HG03571 (cell line): ENCODE data around the gene USP31.

ENCODE experiments used
- ATAC-seq: cut with Tn5 transposase; IDR thresholded peaks from one replicate; pipeline ENCODE4 v1.9.1; 2021; ENCODE audit not compliant: unreplicated experiment

Gene USP31

DNA sequence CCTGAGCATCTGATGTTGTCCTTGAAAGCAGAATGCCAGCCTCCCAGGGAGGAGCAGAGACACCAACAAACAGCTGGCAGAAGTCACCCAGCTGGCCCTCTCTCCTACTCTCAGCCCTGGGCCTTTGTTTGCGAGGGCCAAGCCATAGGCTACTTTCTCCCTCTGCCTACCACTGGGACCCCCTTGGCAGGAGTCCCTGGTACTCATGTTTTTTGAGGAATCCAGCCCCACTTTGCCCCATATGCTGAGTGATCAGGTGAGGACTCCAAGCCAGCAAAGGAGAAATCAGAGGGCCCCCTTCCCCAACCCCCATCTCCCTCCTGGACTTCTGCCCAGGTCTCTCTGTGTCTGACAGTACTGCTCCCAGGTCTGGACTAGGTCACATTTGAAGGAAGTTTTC, 121.9 kb downstream of the USP31 start:
- ATAC-seq = no peak

GRCh38 chr16:23026784-23027362, 122.4 kb downstream of the USP31 start:
- ATAC-seq = no peak

DNA sequence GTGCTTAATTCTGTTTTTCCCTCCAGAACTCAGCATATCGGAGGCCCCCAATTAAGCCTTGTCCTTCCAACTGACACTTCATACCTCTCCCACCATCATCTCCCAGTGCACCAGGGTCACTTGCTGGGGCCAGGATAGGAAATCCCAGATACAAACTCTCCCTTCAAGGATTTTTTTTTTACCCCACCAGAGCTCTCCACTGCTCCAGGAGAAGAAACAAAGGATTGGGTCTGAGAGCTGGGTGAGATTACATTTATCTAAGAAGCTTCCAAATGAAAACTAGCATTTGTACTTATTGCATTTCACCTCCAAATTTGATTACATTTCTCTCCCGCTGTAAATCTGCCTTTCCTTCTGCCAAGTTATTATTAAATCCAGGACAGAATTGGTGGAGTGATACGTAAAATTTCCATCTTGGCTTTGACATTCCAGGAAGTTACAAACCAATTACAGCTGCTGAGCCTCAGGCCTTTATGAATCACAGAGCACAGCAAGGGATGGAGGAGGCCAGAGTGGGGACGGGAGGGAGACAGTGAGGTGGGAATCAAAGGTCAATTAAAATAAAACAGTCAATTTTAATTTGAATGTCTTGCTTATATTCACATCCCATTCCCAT, 123.5 kb downstream of the USP31 start:
- ATAC-seq = no peak

DNA sequence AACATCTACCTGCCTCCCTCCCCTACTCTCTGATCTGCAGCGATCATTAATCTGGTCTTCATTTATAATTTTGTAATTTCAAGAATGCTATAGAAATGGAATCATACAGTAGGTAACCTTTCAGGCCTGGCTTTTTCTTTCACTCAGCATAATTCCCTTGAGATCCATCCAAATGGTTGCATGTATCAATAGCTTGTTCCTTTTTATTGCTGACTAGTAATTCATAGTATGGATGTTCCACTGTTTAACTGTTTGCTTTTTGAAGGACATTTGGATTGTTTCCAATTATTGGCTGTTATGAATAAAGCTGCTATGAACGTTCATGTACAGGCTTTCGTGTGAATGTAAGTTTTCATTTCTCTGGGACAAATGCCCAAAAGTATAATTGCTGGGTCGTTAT, 125.2 kb downstream of the USP31 start:
- ATAC-seq = no peak

DNA sequence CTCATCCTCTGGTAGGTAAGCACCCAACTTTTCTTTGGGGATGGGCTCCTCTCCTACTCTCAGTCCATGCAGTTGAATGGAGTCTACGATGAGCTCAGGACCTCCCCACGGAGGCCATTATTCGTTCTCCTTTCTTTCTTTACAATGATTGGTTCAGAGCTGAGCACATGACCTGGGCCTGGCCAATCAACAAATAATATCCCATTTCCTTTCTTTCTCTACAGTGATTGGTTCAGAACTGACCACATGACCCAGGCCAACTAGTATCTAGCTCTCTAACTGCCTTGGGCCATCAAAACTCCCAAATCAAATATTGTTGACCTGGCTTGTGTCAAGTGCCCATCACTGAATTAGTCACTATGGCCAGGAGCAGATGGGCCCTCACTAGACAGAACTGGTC, 129.2 kb downstream of the USP31 start:
- ATAC-seq = no peak

- ATAC-seq = no peak
These were observed 132.9 kb downstream of the USP31 start for GRCh38 chr16:23016368-23016767.

DNA sequence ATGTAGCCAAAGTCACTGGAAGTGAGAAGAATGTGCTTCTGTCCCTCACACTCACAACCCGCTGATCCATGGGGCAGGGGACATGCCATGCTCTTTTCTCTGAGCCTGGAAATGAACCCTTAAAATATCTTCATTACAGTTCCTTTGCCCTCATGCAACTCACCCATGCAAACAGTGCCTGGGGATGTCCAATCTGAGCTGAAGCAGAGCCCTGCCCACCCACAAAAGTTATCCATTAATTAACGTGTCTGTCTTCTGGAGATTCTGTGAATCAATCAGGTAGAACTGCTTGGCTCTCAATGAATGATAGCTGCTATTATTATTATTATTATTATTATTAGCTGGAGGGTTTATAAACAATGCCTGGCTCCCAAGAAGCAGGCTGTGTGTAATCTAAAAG, 133.7 kb downstream of the USP31 start:
- ATAC-seq = no peak

GRCh38 chr16:23014592-23014991, 134.7 kb downstream of the USP31 start:
- no peak for ATAC-seq
